OCI-LY7 (cell line): ENCODE results near the gene PPP1R27. TPM values are rescaled to one million over a fixed set of nuclear protein-coding genes. Genes with fewer than 3 reads are reported as not detected.

ENCODE experiments used
- BruUV-seq: library from RNA; stranded (reverse); fragments of 400-500 nt; replicated peaks from 2 replicates; lab custom pipeline; 2021; lab: Mats Ljungman, UMichigan
- CTCF ChIA-PET: fragments of 300-600 bp; sonication (Branson Sonifier 250); formaldehyde crosslinking; loops from one replicate; lab custom pipeline; 2022; ENCODE audit warnings: antibody characterized with exemption; ENCODE audit not compliant: unreplicated experiment; lab: Charles Lee
- POLR2A ChIA-PET: fragments of 300-600 bp; sonication (Branson Sonifier 250); formaldehyde crosslinking; loops from one replicate; lab custom pipeline; 2022; ENCODE audit warnings: antibody characterized with exemption; lab: Charles Lee
- DNase-seq: peaks from one replicate; pipeline ENCODE4 v3.0.0-alpha.2; 2015; ENCODE audit warnings: low spot score
- H2AFZ ChIP-seq: fragments of 200-600 bp; sonication (generic), shearing (Covaris generic); 2 replicates; pipeline ENCODE4 v1.6.1; 2014; ENCODE audit warnings: mild to moderate bottlenecking, antibody characterized with exemption, low read length, moderate library complexity
- H3K27ac ChIP-seq: fragments of 200-600 bp; sonication (generic); 2 replicates; pipeline ENCODE4 v1.5.1; 2014; ENCODE audit warnings: mixed run types, low read depth, mild to moderate bottlenecking, moderate library complexity, low read length, inconsistent platforms; ENCODE audit not compliant: poor library complexity, severe bottlenecking
- H3K36me3 ChIP-seq: fragments of 200-600 bp; sonication (generic); 2 replicates; pipeline ENCODE4 v1.6.1; 2014; ENCODE audit warnings: mild to moderate bottlenecking, antibody characterized with exemption, low read length, moderate library complexity, mixed read lengths; ENCODE audit not compliant: insufficient read depth
- H3K4me1 ChIP-seq: fragments of 200-600 bp; sonication (generic); 2 replicates; pipeline ENCODE4 v1.5.1; 2014; ENCODE audit warnings: mild to moderate bottlenecking, low read length; ENCODE audit not compliant: insufficient read depth, poor library complexity, severe bottlenecking
- H3K4me2 ChIP-seq: fragments of 200-600 bp; sonication (generic); 2 replicates; pipeline ENCODE4 v1.6.1; 2014; ENCODE audit warnings: mild to moderate bottlenecking, low read length
- H3K4me3 ChIP-seq: fragments of 200-600 bp; sonication (generic); 2 replicates; pipeline ENCODE4 v1.5.1; 2014; ENCODE audit warnings: mild to moderate bottlenecking, low read depth, low read length; ENCODE audit not compliant: poor library complexity, severe bottlenecking
- H3K79me2 ChIP-seq: fragments of 200-600 bp; sonication (generic); 2 replicates; pipeline ENCODE4 v1.6.1; 2016; ENCODE audit warnings: low read depth, mild to moderate bottlenecking, low read length, moderate library complexity, mixed read lengths; ENCODE audit not compliant: insufficient read depth
- H3K9me2 ChIP-seq: fragments of 200-600 bp; sonication (generic); 2 replicates; pipeline ENCODE4 v1.6.1; 2016; ENCODE audit warnings: mild to moderate bottlenecking, low read length, mixed read lengths; ENCODE audit not compliant: insufficient read depth
- H3K9me3 ChIP-seq: fragments of 200-600 bp; sonication (generic); 2 replicates; pipeline ENCODE4 v1.6.1; 2014; ENCODE audit warnings: mild to moderate bottlenecking, mixed run types, low read length, mixed read lengths
- H4K20me1 ChIP-seq: fragments of 200-600 bp; sonication (generic); 2 replicates; pipeline ENCODE4 v1.6.1; 2014; ENCODE audit warnings: mild to moderate bottlenecking, antibody characterized with exemption, low read length, moderate library complexity, mixed read lengths; ENCODE audit not compliant: insufficient read depth
- CTCF ChIP-seq: fragments of 200-600 bp; sonication (generic); conservative IDR thresholded peaks from 2 replicates; pipeline ENCODE4 v1.5.1; 2014; ENCODE audit warnings: mild to moderate bottlenecking, antibody characterized with exemption, low read length, moderate library complexity, mixed read lengths
- EZH2phosphoT487 ChIP-seq: fragments of 200-600 bp; sonication (generic); IDR thresholded peaks from 2 replicates; pipeline ENCODE4 v1.6.1; 2018; ENCODE audit warnings: low read depth, borderline replicate concordance, mild to moderate bottlenecking, mixed run types, antibody characterized with exemption, low read length, moderate library complexity, mixed read lengths
- intact Hi-C: fragments of 100-400 bp; cut with micrococcal nuclease; formaldehyde crosslinking; loops from one replicate; pipeline ENCODE4 v1.10.0; 2022; ENCODE audit not compliant: unreplicated experiment
- total RNA-seq, 2 experiments: library from RNA; depleted of rRNA in 1 of 2; stranded (reverse); fragments of >200 nt in 1 of 2; shearing (Covaris generic) in 1 of 2; gene quantifications; 2 replicates each; pipeline ENCODE4 v1.2.3, GENCODE V29; 2014 to 2022

The PPP1R27 gene
- total RNA-seq, 2 experiments from 2014 or later: not detected

- TF ChIP-seq EZH2phosphoT487: no peak
- no peak for TF ChIP-seq CTCF
- Histone ChIP-seq H4K20me1 (no peaks in the 10 kb centered on the region), H3K4me3 (no peak overlapping the region), H3K79me2 (no peaks in the 10 kb centered on the region), H3K4me2 (no peak overlapping the region), H3K9me3 (no peaks in the 10 kb centered on the region), H3K4me1 (no peaks in the 10 kb centered on the region), H2AFZ (no peak overlapping the region), H3K9me2 (no peaks in the 10 kb centered on the region), H3K36me3 (peaks cover 81% of the 10 kb centered on the region), H3K27ac (no peak overlapping the region)
- intact Hi-C loops: no loop called here
- POLR2A ChIA-PET: no interaction called here
- DNase-seq: no peak
- CTCF ChIA-PET: no interaction called here
- BruUV-seq: no TSS peak
Observed at GRCh38 chr17:81845881-81846742, 11.3 kb upstream of the PPP1R27 start.

GRCh38 chr17:81845361-81845760 lies 10.5 kb upstream of the PPP1R27 start:
- Histone ChIP-seq H2AFZ (no peak overlapping the region), H4K20me1 (no peaks in the 10 kb centered on the region), H3K9me3 (no peaks in the 10 kb centered on the region), H3K27ac (no peak overlapping the region), H3K4me1 (no peaks in the 10 kb centered on the region), H3K4me3 (no peak overlapping the region), H3K4me2 (no peak overlapping the region), H3K36me3 (peaks cover 73% of the 10 kb centered on the region), H3K79me2 (no peaks in the 10 kb centered on the region), H3K9me2 (no peaks in the 10 kb centered on the region)
- BruUV-seq: no TSS peak
- intact Hi-C loops: no loop called here
- no peak for DNase-seq
- TF ChIP-seq EZH2phosphoT487: no peak
- TF ChIP-seq CTCF: no peak
- ChIA-PET CTCF (no interaction called here), POLR2A (no interaction called here)

GRCh38 chr17:81844887-81845286 lies 10.0 kb upstream of the PPP1R27 start:
- no peaks in the 10 kb centered on the region for H3K9me2 ChIP-seq
- no peak overlapping the region for H3K27ac ChIP-seq
- no TSS peak for BruUV-seq
- H3K4me2 ChIP-seq: no peak overlapping the region
- no peaks in the 10 kb centered on the region for H3K79me2 ChIP-seq
- no peaks in the 10 kb centered on the region for H3K4me1 ChIP-seq
- no peak overlapping the region for H2AFZ ChIP-seq
- H3K36me3 ChIP-seq: peaks cover 68% of the 10 kb centered on the region
- CTCF ChIA-PET: no interaction called here
- POLR2A ChIA-PET: no interaction called here
- H4K20me1 ChIP-seq: no peaks in the 10 kb centered on the region
- intact Hi-C loops: no loop called here
- no peak for DNase-seq
- H3K9me3 ChIP-seq: no peaks in the 10 kb centered on the region
- no peak for TF ChIP-seq CTCF
- no peak overlapping the region for H3K4me3 ChIP-seq
